ENCODE results near the gene KLHL12. TPM values are rescaled to one million over a fixed set of nuclear protein-coding genes. Genes with fewer than 3 reads are reported as not detected.

The KLHL12 gene
- polyA plus RNA-seq, 1 experiment, result 22.7 TPM

- no peak for DNase-seq (ENCODE audit: low read depth)
- TF ChIP-seq CTCF (IDR thresholded peaks at IDR 0.05; ENCODE audit: insufficient read depth, low read depth, low read length), result no peak
- CTCF ChIA-PET, result interaction anchor here (1.1 to 1.3 kb wide), 2 partner anchors 9 to 11 kb away, joined by 3 read pairs; no protein-coding TSS in a partner anchor
Measured at GRCh38 chr1:202862679-202863560, 64.1 kb downstream of the KLHL12 start.

GRCh38 chr1:202861420-202862132, 65.5 kb downstream of the KLHL12 start:
- TF ChIP-seq CTCF (IDR thresholded peaks at IDR 0.05; ENCODE audit: insufficient read depth, low read depth, low read length), result no peak
- DNase-seq (ENCODE audit: low read depth), result peak; percentile 46
- Histone ChIP-seq H3K36me3 (ENCODE audit: control insufficient read depth, insufficient read depth, low read length) (no peaks in the 10 kb centered on the region), H3K27me3 (ENCODE audit: control insufficient read depth, insufficient read depth, low read length) (no peaks in the 10 kb centered on the region), H3K4me3 (ENCODE audit: low read depth, low read length) (peak overlapping the region; percentile 69)
- POLR2A ChIA-PET, result no interaction called here
- CTCF ChIA-PET, result interaction anchor here (1.0 kb wide), 1 partner anchor 128 kb away, joined by 3 read pairs; no protein-coding TSS in a partner anchor

More at GRCh38 chr1:202862679-202863560, 64.1 kb downstream of the KLHL12 start:
- POLR2A ChIA-PET, result no interaction called here
- Histone ChIP-seq H3K27me3 (ENCODE audit: control insufficient read depth, insufficient read depth, low read length) (no peaks in the 10 kb centered on the region), H3K4me3 (ENCODE audit: low read depth, low read length) (no peak overlapping the region), H3K36me3 (ENCODE audit: control insufficient read depth, insufficient read depth, low read length) (no peaks in the 10 kb centered on the region)

- Histone ChIP-seq H3K4me3 (ENCODE audit: low read depth, low read length) (peak overlapping the region; percentile 69), H3K36me3 (ENCODE audit: control insufficient read depth, insufficient read depth, low read length) (no peaks in the 10 kb centered on the region), H3K27me3 (ENCODE audit: control insufficient read depth, insufficient read depth, low read length) (no peaks in the 10 kb centered on the region)
- no peak for DNase-seq (ENCODE audit: low read depth)
- POLR2A ChIA-PET, result no interaction called here
- CTCF ChIA-PET, result interaction anchor here (0.9 to 1.0 kb wide), 2 partner anchors 9 to 129 kb away, joined by 3 to 5 read pairs; no protein-coding TSS in a partner anchor
- no peak for TF ChIP-seq CTCF (IDR thresholded peaks at IDR 0.05; ENCODE audit: insufficient read depth, low read depth, low read length)
Measured at GRCh38 chr1:202860744-202861419, 66.2 kb downstream of the KLHL12 start.

- Histone ChIP-seq H3K27me3 (ENCODE audit: control insufficient read depth, insufficient read depth, low read length) (no peaks in the 10 kb centered on the region; the same call in 1 of the 2 replicates), H3K36me3 (ENCODE audit: control insufficient read depth, insufficient read depth, low read length) (no peaks in the 10 kb centered on the region), H3K4me3 (ENCODE audit: low read depth, low read length) (no peak overlapping the region)
- CTCF ChIA-PET, result interaction anchor here (0.9 to 2.8 kb wide), 4 partner anchors 10 to 140 kb away, joined by 3 to 8 read pairs (median 4); no protein-coding TSS in a partner anchor
- TF ChIP-seq CTCF (IDR thresholded peaks at IDR 0.05; ENCODE audit: insufficient read depth, low read depth, low read length), result no peak
- POLR2A ChIA-PET, result no interaction called here
- no peak for DNase-seq (ENCODE audit: low read depth)
Measured at GRCh38 chr1:202858789-202859414, 68.1 kb downstream of the KLHL12 start.
